ENCODE data around the gene SLFNL1.

SLFNL1 gene

GRCh38 chr1:41021526-41022308 is at the start of gene SLFNL1:
Gene SLFNL1, minus strand, starts transcription at chr1:41021725. Its CDS starts 1,065 bp downstream, at chr1:41020660.
- DNase-seq (ENCODE audit: low read depth): no peak

GRCh38 chr1:41056907-41057306 is 35.4 kb upstream of the SLFNL1 start:
- DNase-seq (ENCODE audit: low read depth): no peak

- no peak for DNase-seq (ENCODE audit: low read depth)
Measured at GRCh38 chr1:41053316-41053715, 31.8 kb upstream of the SLFNL1 start.

DNA sequence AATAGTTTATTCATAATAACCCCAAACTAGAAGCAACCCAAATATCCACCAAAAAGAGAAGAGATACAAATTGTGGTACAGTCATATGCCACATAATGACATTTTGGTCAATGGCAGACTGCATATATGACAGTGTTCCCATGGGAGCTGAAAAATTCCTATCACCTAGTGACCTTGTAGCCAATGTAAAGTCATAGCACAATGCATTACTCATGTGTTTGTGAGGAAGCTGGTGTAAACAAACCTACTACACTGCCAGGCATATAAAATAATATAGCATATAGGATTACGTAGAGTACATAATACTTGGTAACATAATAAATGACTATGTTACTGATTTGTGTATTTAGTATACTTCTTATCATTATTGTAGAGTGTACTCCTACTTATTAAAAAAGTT is 29.5 kb upstream of the SLFNL1 start:
- no peak for DNase-seq (ENCODE audit: low read depth)

DNA sequence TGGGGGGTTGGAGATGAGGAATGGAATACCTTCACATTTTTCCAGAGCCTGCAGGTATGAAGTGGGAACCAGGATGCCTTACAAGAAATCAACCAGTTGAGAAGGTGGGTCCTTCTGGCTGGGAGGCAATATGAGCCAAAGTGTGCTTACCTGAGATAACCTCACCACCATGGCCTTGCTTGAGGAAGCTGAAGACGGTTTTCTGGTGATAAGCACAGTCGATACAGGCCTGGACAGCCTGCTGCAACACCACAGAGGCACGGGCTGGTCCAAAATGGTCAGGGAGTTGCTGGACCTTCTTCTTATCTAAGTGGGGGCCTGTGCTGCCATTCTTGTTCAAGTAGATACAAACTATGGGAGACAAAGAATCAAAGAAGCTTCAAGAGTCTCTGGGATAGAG is 27.0 kb upstream of the SLFNL1 start:
- no peak for DNase-seq (ENCODE audit: low read depth)

DNA sequence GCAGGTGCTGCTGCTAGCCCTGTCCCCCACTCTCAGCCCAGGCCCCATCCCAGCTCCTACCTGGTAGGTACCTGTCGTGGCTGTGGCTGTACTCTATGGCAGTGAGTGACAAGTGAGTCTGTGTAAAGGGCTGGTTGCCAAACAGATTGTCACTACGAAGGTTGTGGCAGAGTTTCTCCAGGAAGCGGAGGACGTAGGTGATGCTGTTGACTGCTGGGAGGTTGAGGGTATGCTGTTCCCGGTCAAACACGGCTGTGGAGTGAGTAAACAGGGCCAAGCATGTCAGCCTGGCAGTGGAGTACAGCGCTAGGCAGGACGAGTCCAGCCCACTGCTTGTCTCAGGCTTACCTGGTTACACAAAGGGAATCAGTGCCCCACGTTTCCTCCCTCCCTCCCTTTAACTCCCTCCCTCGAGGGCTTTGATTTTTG is 24.8 kb upstream of the SLFNL1 start:
- DNase-seq (ENCODE audit: low read depth): no peak

DNA sequence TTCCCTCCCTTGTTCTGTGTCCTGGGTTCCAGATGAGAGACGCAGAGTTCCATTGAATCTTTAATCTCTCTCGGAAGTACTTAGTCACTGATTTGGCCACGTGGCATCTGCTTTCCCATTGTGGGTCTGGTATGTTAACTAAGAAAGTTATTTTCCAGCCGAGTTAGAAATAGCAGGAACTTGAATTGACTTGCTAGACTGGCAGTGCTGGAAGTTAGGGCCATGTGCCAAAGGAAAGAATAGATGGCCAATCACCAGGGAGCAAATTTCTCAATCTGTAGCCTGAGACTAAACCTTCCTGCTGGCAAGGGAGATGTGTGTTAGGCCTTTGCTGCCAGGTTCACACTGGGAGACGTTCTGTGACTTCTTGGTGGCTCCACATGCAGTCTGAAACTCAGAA is 24.2 kb upstream of the SLFNL1 start:
- DNase-seq (ENCODE audit: low read depth): no peak

- no peak for DNase-seq (ENCODE audit: low read depth)
Measured at GRCh38 chr1:41044187-41044586, 22.7 kb upstream of the SLFNL1 start.

- DNase-seq (ENCODE audit: low read depth): no peak
Measured at GRCh38 chr1:41041614-41042270, 20.2 kb upstream of the SLFNL1 start.

DNA sequence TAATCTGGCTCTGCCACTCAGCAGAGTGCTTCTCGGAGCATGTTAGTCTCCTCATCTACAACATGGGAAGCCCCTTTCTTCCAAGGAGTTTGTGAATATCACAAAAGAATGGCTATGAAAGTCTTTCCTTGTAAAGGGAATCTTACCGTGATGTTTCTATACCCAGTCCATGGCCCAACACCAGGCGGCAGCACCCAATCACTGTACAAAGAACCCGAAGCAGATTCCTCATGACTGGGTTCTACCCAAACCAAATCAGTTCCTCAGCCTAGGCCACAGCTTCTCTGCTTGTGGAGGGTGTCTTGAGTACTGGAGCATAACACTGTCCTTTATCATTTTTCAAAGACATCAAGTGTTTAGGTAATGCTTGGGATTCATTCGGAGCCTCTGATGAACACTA is 16.6 kb upstream of the SLFNL1 start:
- DNase-seq (ENCODE audit: low read depth): no peak

- DNase-seq (ENCODE audit: low read depth): no peak
Measured at GRCh38 chr1:41037116-41037903, 15.8 kb upstream of the SLFNL1 start.

DNA sequence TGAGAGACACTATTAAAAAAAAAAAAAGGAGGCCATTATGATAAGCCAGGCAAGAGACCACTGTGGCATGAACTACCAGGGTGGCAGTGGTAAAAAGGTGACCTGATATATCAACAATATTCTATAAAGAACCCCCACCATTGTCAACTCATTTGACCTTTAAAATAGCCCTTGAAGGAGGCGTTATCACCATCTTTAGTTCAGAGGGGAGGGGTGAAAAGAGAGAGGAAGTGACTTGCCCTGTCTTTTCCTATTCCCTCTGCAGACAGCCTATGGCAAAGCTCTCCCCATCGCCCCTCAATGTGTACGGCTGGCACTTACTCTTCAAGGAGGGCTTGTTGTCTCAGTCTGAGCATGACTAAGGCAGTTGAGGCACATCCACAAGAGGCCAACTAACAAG is 11.7 kb upstream of the SLFNL1 start:
- DNase-seq (ENCODE audit: low read depth): no peak

DNA sequence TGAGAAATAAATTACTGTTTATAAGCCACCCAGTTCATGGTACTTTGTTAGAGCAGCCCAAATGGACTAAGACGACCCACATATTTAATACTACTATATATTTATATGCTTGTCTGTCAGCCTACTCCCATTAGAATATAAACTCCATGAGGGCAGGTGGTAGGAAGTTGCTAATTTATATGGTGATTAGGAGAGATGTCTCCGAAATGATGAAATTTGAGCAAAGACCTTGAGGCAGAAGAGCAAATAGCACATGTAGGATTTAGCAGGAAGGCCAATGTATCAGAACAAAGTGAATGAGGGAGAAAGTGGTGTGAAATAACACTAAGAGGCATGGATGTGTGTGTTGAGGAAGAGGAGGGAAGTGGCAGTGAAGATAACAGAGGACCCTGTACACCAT is 10.6 kb upstream of the SLFNL1 start:
- no peak for DNase-seq (ENCODE audit: low read depth)

DNA sequence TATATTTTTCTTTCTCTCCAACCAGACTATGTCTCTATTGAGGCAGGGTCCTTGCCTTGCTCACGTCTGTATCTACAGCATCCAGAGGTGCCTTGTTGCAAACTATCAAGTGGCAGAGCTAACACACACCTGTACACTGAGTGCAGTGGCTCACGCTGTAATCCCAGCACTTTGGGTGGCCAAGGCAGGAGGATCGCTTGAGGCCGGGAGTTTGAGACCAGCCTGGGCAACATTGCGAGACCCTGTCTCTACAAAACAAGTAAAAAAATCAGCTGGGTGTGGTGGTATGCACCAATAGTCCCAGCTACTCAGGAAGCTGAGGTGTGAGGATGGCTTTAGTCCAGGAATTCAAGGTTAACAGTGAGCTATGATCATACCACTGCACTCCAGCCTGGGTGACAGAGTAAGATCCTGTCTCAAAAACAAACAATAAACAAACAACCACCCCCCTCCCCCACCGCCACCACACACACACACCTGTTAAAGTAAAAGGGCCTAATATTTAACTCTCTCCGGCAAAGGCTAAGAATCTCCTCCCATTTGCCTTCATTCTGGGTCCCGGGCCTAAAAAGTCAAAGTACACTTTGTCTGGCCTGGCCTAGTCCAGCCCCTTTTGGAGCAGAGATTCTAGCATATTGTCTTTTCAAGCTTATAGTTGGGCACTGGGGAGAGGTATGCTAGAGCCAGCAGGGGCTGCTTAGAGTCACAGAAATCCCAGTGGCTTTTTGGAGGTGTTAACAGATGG is 9.5 kb upstream of the SLFNL1 start:
- no peak for DNase-seq (ENCODE audit: low read depth)

DNA sequence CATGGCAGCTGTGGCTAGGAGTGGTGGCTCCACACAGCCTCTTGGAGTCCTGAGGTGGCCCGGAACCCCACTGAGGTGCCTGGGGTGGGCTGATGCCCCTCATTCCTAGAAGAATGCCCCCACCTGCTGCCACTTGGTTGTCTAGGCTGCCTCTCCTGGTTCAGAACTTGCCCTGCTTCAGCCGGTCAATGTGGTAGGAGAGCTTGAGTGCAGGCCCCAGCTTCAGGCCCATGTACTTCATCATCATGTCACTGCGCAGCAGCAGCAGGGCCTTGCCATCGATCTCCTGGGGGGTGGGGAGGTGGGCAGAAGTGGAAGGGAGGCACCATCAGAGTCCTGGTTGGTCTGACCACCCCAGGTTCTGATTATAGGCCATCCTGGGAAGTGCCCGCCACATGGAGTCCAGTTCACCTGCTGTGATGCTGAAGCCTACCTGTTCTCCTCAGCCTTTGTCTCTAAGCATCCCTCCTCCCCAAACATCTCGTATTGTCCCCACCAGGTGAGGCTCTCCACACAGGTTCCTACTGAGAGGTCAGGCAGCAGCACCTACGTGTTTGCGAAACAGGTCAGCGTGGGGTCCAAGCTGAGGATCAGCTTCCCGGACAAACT is 6.6 kb upstream of the SLFNL1 start:
- DNase-seq (ENCODE audit: low read depth): no peak

GRCh38 chr1:41025979-41026819 is 4.7 kb upstream of the SLFNL1 start:
- no peak for DNase-seq (ENCODE audit: low read depth)

DNA sequence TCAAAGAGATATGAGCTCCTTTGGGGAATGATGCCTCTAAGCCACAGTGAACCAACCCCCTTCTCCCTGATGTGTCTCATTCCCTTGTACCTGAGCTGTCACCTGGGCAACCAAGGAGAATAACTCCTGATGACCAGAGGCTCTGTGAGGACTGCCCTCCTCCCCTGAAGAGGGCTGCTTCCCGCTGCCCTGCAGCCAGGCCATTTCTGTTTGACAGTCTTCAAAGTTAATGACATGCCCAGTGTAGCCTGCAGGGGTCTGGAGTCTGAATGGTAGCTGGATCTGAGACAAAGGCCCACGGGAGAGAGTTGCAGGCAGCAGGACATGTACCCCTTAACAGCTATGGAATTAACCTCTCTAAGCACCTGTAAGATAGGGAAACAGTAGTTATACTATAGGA is 3.4 kb upstream of the SLFNL1 start:
- DNase-seq (ENCODE audit: low read depth): no peak

DNA sequence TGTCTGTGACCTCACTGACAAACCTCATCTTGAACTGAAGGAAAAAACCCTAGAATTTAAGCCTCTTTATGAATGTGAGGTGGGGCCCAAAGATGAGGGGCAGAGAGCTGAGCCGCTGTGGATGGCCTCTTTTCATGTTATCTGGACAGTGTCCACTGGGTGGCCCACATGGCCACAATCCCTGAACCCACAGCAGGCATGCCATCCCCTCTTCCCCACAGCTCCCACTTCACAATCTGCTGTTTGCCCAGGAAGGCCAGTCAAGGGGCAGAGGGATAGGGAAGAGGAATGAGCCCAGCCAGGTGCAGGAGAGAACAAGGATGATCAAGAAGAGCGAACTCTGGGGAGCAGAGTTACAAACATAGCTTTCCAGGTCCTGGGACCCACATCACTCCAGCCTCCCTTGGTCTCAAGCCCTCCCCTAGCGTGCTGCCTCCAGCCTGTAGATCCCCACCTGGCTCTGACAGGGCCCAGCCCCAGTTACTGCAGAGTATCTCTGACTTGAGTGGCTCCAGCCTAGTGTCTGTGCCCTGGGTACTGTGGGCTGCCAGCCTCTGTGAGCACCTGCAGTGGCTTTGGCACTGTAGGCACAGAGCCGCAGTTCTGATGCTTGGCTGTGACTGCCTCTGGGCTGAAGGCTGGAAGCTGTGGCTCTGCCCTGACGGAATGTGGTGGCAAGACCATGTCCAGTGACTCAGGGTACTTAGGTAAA is 1.9 kb upstream of the SLFNL1 start:
- no peak for DNase-seq (ENCODE audit: low read depth)

GRCh38 chr1:41022424-41022823 is 899 bp upstream of the SLFNL1 start:
- DNase-seq (ENCODE audit: low read depth): no peak

- no peak for DNase-seq (ENCODE audit: low read depth)
Measured at GRCh38 chr1:41020654-41021053, 871 bp downstream of the SLFNL1 start.

Measured in stimulated activated CD8-positive, alpha-beta memory T cell treated with anti-CD3 and anti-CD28 coated beads, Interleukin-12 subunit alpha, Interleukin-12 subunit beta, amount 100 ng/mL, for 1 hour (primary cell).